Hematopoietic multipotent progenitor cell treated with erythropoietin and hydrocortisone succinate and interleukin-3 and kit ligand, for 17 days (in vitro differentiated cells): ENCODE results near the gene FBXW12.
"Not testable (repeated sequence)": the region's sequence is repeated elsewhere in the genome, so short reads cannot be mapped to it uniquely, and the experiment has no call there.

Experiments
- DNase-seq: peaks from one replicate; pipeline ENCODE4 v3.0.0-alpha.2; 2015; ENCODE audit warnings: low spot score

Gene FBXW12

GRCh38 chr3:48371651-48372376, at the start of gene FBXW12:
Gene FBXW12, plus strand, starts transcription at chr3:48372219. Its CDS starts 549 bp downstream, at chr3:48372768.
- DNase-seq = no peak

- not testable (repeated sequence) for DNase-seq
These were observed 40.1 kb upstream of the FBXW12 start for GRCh38 chr3:48331706-48332435.

GRCh38 chr3:48333346-48334245, 38.4 kb upstream of the FBXW12 start, which contains the start of gene SPINK8:
Gene SPINK8, minus strand, starts transcription at chr3:48333661. Its CDS starts 5,320 bp downstream, at chr3:48328341.
- not testable (repeated sequence) for DNase-seq

- DNase-seq = no peak
These were observed 37.4 kb upstream of the FBXW12 start for GRCh38 chr3:48334605-48335004.

GRCh38 chr3:48335286-48335685, 36.7 kb upstream of the FBXW12 start:
- not testable (repeated sequence) for DNase-seq

- DNase-seq = not testable (repeated sequence)
These were observed 34.5 kb upstream of the FBXW12 start for GRCh38 chr3:48337536-48337935.

- DNase-seq = no peak
These were observed 33.4 kb upstream of the FBXW12 start for GRCh38 chr3:48338635-48339034.

- no peak for DNase-seq
These were observed 28.6 kb upstream of the FBXW12 start for GRCh38 chr3:48343432-48343831.

GRCh38 chr3:48344867-48345507, 27.0 kb upstream of the FBXW12 start:
- DNase-seq = no peak

- DNase-seq = no peak
These were observed 26.0 kb upstream of the FBXW12 start for GRCh38 chr3:48345946-48346572.

- DNase-seq = no peak
These were observed 24.5 kb upstream of the FBXW12 start for GRCh38 chr3:48347500-48347899.

- DNase-seq = no peak
These were observed 19.5 kb upstream of the FBXW12 start for GRCh38 chr3:48352546-48352945.

- DNase-seq = no peak
These were observed 18.0 kb upstream of the FBXW12 start for GRCh38 chr3:48353987-48354386.

- DNase-seq = no peak
These were observed 15.6 kb upstream of the FBXW12 start for GRCh38 chr3:48356419-48356818.

- DNase-seq = no peak
These were observed 10.1 kb upstream of the FBXW12 start for GRCh38 chr3:48361928-48362327.

- no peak for DNase-seq
These were observed 7.2 kb upstream of the FBXW12 start for GRCh38 chr3:48364840-48365239.

- DNase-seq = no peak
These were observed 4.8 kb upstream of the FBXW12 start for GRCh38 chr3:48367201-48367600.

GRCh38 chr3:48369693-48370332, 2.2 kb upstream of the FBXW12 start:
- DNase-seq = no peak

- no peak for DNase-seq
These were observed 1.7 kb upstream of the FBXW12 start for GRCh38 chr3:48370333-48370713.

GRCh38 chr3:48372377-48372770, 355 bp downstream of the FBXW12 start:
- no peak for DNase-seq
